ENCODE results near the gene ZFAND2A.

GRCh38 chr7:1204460-1205140, 44.6 kb upstream of the ZFAND2A start:
- TF ChIP-seq CTCF (conservative IDR thresholded peaks at IDR 0.05; ENCODE audit: low read length) (no peak), EZH2phosphoT487 (IDR thresholded peaks at IDR 0.05; ENCODE audit: borderline replicate concordance) (no peak)

All from Loucy (cell line).